ENCODE results near the gene PEAK1. TPM values are rescaled to one million over a fixed set of nuclear protein-coding genes. Genes with fewer than 3 reads are reported as not detected.

PEAK1 gene
- total and polyA plus RNA-seq, 2 donors (not counting 3 experiments of a cell fraction or from before 2014, with no cell fraction given): 17.9 to 91.9 TPM

DNA sequence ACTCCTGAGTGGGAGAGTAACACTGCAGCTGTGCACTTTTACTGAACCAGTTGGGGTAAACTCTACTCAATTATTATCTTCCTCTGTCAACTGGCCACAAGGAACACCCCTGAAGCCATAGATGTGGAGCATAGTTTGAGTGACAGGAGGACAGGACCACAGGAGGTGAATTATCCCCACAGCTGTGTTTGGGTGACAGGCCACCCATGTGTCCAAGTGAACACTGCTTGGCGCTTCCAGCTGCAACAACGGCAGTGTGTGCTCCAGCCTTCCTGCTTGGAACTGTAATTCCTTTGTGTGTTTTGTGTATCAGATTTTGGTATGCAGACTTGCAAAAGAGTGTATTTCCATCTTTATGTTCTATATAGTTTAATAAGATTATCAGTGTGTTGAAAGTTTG is 328.8 kb downstream of the PEAK1 start:
- Histone ChIP-seq H3K27me3 (ENCODE audit: control insufficient read depth in 2 of 2, insufficient read depth in 2 of 2, low read length in 2 of 2) (peaks cover 0 to 2% of the 10 kb centered on the region in 2 experiments), H3K9ac (replicated peaks; ENCODE audit: extremely low read depth, insufficient read depth, low read length) (no peak overlapping the region), H2AFZ (ENCODE audit: low read depth, low read length) (no peak overlapping the region), H3K79me2 (ENCODE audit: control insufficient read depth, insufficient read depth, low read length) (no peaks in the 10 kb centered on the region), H3K9me3 (replicated peaks; ENCODE audit: control insufficient read depth, insufficient read depth, low read length) (no peaks in the 10 kb centered on the region), H4K20me1 (replicated peaks; ENCODE audit: control insufficient read depth, extremely low read depth, insufficient read depth, low read length) (no peaks in the 10 kb centered on the region), H3K4me3 (replicated peaks in 1 of 3; ENCODE audit: insufficient read depth in 1 of 3, low read depth in 1 of 3, low read length in 3 of 3) (no peak overlapping the region), H3K4me2 (ENCODE audit: insufficient read depth, low read length) (no peak overlapping the region), H3K4me1 (ENCODE audit: control insufficient read depth, extremely low read depth, insufficient read depth, low read length) (no peaks in the 10 kb centered on the region), H3K36me3 (ENCODE audit: control insufficient read depth in 2 of 2, extremely low read depth in 1 of 2, insufficient read depth in 2 of 2, low read length in 2 of 2) (no peaks in the 10 kb centered on the region), H3K9me1 (replicated peaks; ENCODE audit: control insufficient read depth, extremely low read depth, insufficient read depth, low read length) (no peaks in the 10 kb centered on the region), H3K27ac (ENCODE audit: insufficient read depth, low read depth, low read length) (no peak overlapping the region)
- DNase-seq (ENCODE audit: low read depth, low spot score) (no peak), FAIRE-seq (no peak)
- ChIA-PET CTCF (no interaction called here), POLR2A (no interaction called here)
- dilution Hi-C loops (cut with MboI; ENCODE audit: extremely low pct_ligation_motif_present, low sequenced_read_pairs): no loop called here
- TF ChIP-seq GATA2 (IDR thresholded peaks at IDR 0.05; ENCODE audit: insufficient read depth, insufficient read length, low read depth, low read length): no peak
- no peak for TF ChIP-seq EZH2 (IDR thresholded peaks at IDR 0.05; ENCODE audit: borderline replicate concordance, low read depth, low read length, severe bottlenecking)
- no peak for TF ChIP-seq POLR2A (IDR thresholded peaks at IDR 0.05; ENCODE audit: low read depth, low read length)
- TF ChIP-seq CTCF (IDR thresholded peaks at IDR 0.05; ENCODE audit: extremely low read depth in 1 of 2, insufficient read depth in 1 of 2, low read depth in 1 of 2, low read length in 2 of 2): no peak
- TF ChIP-seq FOS (IDR thresholded peaks at IDR 0.05; ENCODE audit: borderline replicate concordance, insufficient read depth, low read length): no peak
- intact Hi-C loops (cut with micrococcal nuclease): no loop called here
- no TSS peak for BruUV-seq (replicated peaks)

DNA sequence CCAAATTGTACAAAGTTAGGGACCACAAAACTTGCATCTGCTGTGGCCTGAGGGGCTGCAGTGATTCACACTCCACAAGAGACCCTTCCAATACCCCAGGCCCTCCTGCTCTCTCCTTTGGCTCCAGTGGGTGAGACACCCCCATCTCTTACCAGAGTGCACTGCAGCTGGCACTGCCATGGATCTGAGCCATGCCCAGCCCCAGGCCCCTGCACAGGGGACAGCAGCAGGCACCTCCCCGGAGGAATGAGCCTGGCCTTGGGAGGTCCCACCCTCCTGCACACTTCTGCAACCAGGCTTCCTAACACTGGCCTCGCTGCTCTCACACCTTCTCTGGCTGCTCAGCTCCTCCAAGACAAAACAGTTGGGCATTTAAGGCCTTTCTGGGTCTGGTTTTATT is 332.7 kb downstream of the PEAK1 start:
- H3K9ac ChIP-seq (replicated peaks; ENCODE audit: extremely low read depth, insufficient read depth, low read length): no peak overlapping the region
- no peak overlapping the region for H3K27ac ChIP-seq (ENCODE audit: insufficient read depth, low read depth, low read length)
- no peaks in the 10 kb centered on the region for H4K20me1 ChIP-seq (replicated peaks; ENCODE audit: control insufficient read depth, extremely low read depth, insufficient read depth, low read length)
- dilution Hi-C loops (cut with MboI; ENCODE audit: extremely low pct_ligation_motif_present, low sequenced_read_pairs) (no loop called here), intact Hi-C loops (cut with micrococcal nuclease) (no loop called here)
- FAIRE-seq (no peak), DNase-seq (ENCODE audit: low read depth, low spot score) (no peak)
- no peak overlapping the region for H3K4me2 ChIP-seq (ENCODE audit: insufficient read depth, low read length)
- TF ChIP-seq MAX (IDR thresholded peaks at IDR 0.05; ENCODE audit: insufficient read depth, insufficient read length) (no peak), GATA2 (IDR thresholded peaks at IDR 0.05; ENCODE audit: insufficient read depth, insufficient read length, low read depth, low read length) (no peak)
- H3K4me1 ChIP-seq (ENCODE audit: control insufficient read depth, extremely low read depth, insufficient read depth, low read length): peaks cover 7% of the 10 kb centered on the region
- POLR2A ChIA-PET: no interaction called here
- no peaks in the 10 kb centered on the region for H3K79me2 ChIP-seq (ENCODE audit: control insufficient read depth, insufficient read depth, low read length)
- H3K9me3 ChIP-seq (replicated peaks; ENCODE audit: control insufficient read depth, insufficient read depth, low read length): no peaks in the 10 kb centered on the region
- peaks cover 0 to 2% of the 10 kb centered on the region in 2 experiments for H3K27me3 ChIP-seq (ENCODE audit: control insufficient read depth in 2 of 2, insufficient read depth in 2 of 2, low read length in 2 of 2)
- H3K36me3 ChIP-seq (ENCODE audit: control insufficient read depth in 2 of 2, extremely low read depth in 1 of 2, insufficient read depth in 2 of 2, low read length in 2 of 2): no peaks in the 10 kb centered on the region
- CTCF ChIA-PET: interaction anchor here (0.6 kb wide), 1 partner anchor 1026 kb away, joined by 3 read pairs; no protein-coding TSS in a partner anchor
- no peak overlapping the region for H3K4me3 ChIP-seq (replicated peaks in 1 of 3; ENCODE audit: insufficient read depth in 1 of 3, low read depth in 1 of 3, low read length in 3 of 3)
- BruUV-seq (replicated peaks): no TSS peak
- H3K9me1 ChIP-seq (replicated peaks; ENCODE audit: control insufficient read depth, extremely low read depth, insufficient read depth, low read length): no peaks in the 10 kb centered on the region
- H2AFZ ChIP-seq (ENCODE audit: low read depth, low read length): no peak overlapping the region
